ENCODE data around the gene DPP6.

DNA sequence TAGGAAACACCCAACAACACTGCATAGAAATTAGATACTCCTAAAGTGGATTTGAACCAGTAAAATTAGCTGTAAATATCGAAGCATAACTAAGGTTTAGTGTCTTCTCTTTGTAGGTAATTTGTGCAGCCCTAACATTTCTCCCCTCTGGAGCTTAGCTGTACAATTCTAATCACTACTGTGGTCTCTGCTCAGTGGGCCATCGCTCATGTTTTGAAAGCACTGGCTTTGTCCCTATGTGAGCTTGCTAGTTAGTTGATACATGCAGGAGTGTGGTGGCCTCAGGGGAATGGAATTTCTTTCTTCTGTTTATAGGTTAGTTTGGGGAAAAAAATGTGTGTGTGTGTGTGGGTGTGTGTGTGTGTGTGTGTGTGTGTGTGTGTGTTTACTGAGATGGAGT, 373.1 kb downstream of the DPP6 start:
- TF ChIP-seq, protein P1, sequence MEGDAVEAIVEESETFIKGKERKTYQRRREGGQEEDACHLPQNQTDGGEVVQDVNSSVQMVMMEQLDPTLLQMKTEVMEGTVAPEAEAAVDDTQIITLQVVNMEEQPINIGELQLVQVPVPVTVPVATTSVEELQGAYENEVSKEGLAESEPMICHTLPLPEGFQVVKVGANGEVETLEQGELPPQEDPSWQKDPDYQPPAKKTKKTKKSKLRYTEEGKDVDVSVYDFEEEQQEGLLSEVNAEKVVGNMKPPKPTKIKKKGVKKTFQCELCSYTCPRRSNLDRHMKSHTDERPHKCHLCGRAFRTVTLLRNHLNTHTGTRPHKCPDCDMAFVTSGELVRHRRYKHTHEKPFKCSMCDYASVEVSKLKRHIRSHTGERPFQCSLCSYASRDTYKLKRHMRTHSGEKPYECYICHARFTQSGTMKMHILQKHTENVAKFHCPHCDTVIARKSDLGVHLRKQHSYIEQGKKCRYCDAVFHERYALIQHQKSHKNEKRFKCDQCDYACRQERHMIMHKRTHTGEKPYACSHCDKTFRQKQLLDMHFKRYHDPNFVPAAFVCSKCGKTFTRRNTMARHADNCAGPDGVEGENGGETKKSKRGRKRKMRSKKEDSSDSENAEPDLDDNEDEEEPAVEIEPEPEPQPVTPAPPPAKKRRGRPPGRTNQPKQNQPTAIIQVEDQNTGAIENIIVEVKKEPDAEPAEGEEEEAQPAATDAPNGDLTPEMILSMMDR (conservative IDR thresholded peaks at IDR 0.05; ENCODE audit: low read depth, low read length): no peak
- TF ChIP-seq EZH2 (IDR thresholded peaks at IDR 0.05; ENCODE audit: borderline replicate concordance, low read depth, low read length, poor library complexity, severe bottlenecking): no peak

Data from A673 (cell line).